IMR-90 (cell line): Measurements from ENCODE around the gene FDPS. TPM values are rescaled to one million over a fixed set of nuclear protein-coding genes. Genes with fewer than 3 reads are reported as not detected.

ENCODE experiments used
- ATAC-seq: fragments of 200-7000 bp; cut with Tn5 transposase; 2 replicates; pipeline ENCODE4 v1.9.1; 2020; ENCODE audit warnings: low read depth, mild to moderate bottlenecking, moderate library complexity
- BruUV-seq: library from RNA; stranded (reverse); fragments of 400-500 nt; replicated peaks from 2 replicates; lab custom pipeline; 2021; lab: Mats Ljungman, UMichigan
- CTCF ChIA-PET: fragments of 300-600 bp; formaldehyde crosslinking; extraction: SDS; loops from one replicate; lab custom pipeline; 2021; ENCODE audit warnings: antibody characterized with exemption; lab: Yijun Ruan, JAX
- POLR2A ChIA-PET: fragments of 300-600 bp; sonication (Branson Sonifier 250); formaldehyde crosslinking; loops from one replicate; lab custom pipeline; 2022; ENCODE audit warnings: antibody characterized with exemption; ENCODE audit not compliant: unreplicated experiment; lab: Charles Lee
- DNase-seq: peaks from one replicate; pipeline ENCODE4 v3.0.0; 2013
- H2AFZ ChIP-seq: replicated peaks from 2 replicates; pipeline ENCODE3; 2013; ENCODE audit warnings: low read length, mild to moderate bottlenecking; ENCODE audit not compliant: poor library complexity
- H2AK5ac ChIP-seq: 2 replicates; pipeline ENCODE4 v1.6.1; 2013; ENCODE audit warnings: low read depth, low read length, inconsistent platforms
- H2AK9ac ChIP-seq: replicated peaks from 2 replicates; pipeline ENCODE3; 2013; ENCODE audit warnings: mild to moderate bottlenecking, low read depth, low read length, moderate library complexity; ENCODE audit not compliant: poor library complexity
- H2BK120ac ChIP-seq: 2 replicates; pipeline ENCODE4 v1.6.1; 2013; ENCODE audit warnings: low read depth, low read length, inconsistent platforms
- H2BK15ac ChIP-seq: 3 replicates; pipeline ENCODE4 v1.6.1; 2013; ENCODE audit warnings: low read depth, low read length, inconsistent platforms
- H2BK20ac ChIP-seq: 2 replicates; pipeline ENCODE4 v1.6.1; 2013; ENCODE audit warnings: low read depth, mild to moderate bottlenecking, inconsistent platforms, low read length, moderate library complexity
- H2BK5ac ChIP-seq: 2 replicates; pipeline ENCODE4 v1.6.1; 2013; ENCODE audit warnings: mild to moderate bottlenecking, low read depth, low read length, inconsistent platforms; ENCODE audit not compliant: poor library complexity, severe bottlenecking
- H3K14ac ChIP-seq: replicated peaks from 2 replicates; pipeline ENCODE4 v1.6.1; 2013; ENCODE audit warnings: low read depth, low read length, inconsistent platforms
- H3K18ac ChIP-seq: 2 replicates; pipeline ENCODE4 v1.6.1; 2013; ENCODE audit warnings: low read depth, low read length, control low read depth
- H3K23ac ChIP-seq: 2 replicates; pipeline ENCODE4 v1.6.1; 2013; ENCODE audit warnings: low read depth, low read length, inconsistent platforms
- H3K27ac ChIP-seq: 2 replicates; pipeline ENCODE4 v1.5.1; 2013; ENCODE audit warnings: mild to moderate bottlenecking, control low read depth, low read length; ENCODE audit not compliant: insufficient read depth
- H3K27me3 ChIP-seq: 2 replicates; pipeline ENCODE4 v1.6.1; 2013; ENCODE audit warnings: low read length; ENCODE audit not compliant: control insufficient read depth, insufficient read depth
- H3K36me3 ChIP-seq: 2 replicates; pipeline ENCODE4 v1.6.1; 2013; ENCODE audit warnings: low read length, mixed read lengths; ENCODE audit not compliant: control insufficient read depth, insufficient read depth
- H3K4ac ChIP-seq: 2 replicates; pipeline ENCODE4 v1.6.1; 2013; ENCODE audit warnings: low read depth, low read length, inconsistent platforms
- H3K4me1 ChIP-seq: 2 replicates; pipeline ENCODE4 v1.6.1; 2013; ENCODE audit warnings: low read length, mixed read lengths; ENCODE audit not compliant: control insufficient read depth, insufficient read depth
- H3K4me2 ChIP-seq: 2 replicates; pipeline ENCODE4 v1.6.1; 2013; ENCODE audit warnings: low read depth, mild to moderate bottlenecking, control low read depth, low read length, moderate library complexity
- H3K4me3 ChIP-seq: 2 replicates; pipeline ENCODE4 v1.5.1; 2013; ENCODE audit warnings: low read depth, mild to moderate bottlenecking, control low read depth, low read length, moderate library complexity; ENCODE audit not compliant: insufficient read depth
- H3K56ac ChIP-seq: 2 replicates; pipeline ENCODE4 v1.6.1; 2013; ENCODE audit warnings: low read length, inconsistent platforms; ENCODE audit not compliant: insufficient read depth; ENCODE audit errors: extremely low read depth
- H3K79me1 ChIP-seq, 2 experiments: 2 replicates each; pipeline ENCODE4 v1.6.1; 2013; ENCODE audit warnings: low read length in 2 of 2, inconsistent platforms in 1 of 2, low read depth in 1 of 2
- H3K9ac ChIP-seq: 2 replicates; pipeline ENCODE4 v1.6.1; 2013; ENCODE audit warnings: low read depth, low read length, control low read depth
- H3K9me1 ChIP-seq: 2 replicates; pipeline ENCODE4 v1.6.1; 2013; ENCODE audit warnings: low read length, inconsistent platforms; ENCODE audit not compliant: insufficient read depth
- H3K9me3 ChIP-seq: 2 replicates; pipeline ENCODE4 v1.6.1; 2013; ENCODE audit warnings: low read length; ENCODE audit not compliant: control insufficient read depth, insufficient read depth
- H4K20me1 ChIP-seq: 2 replicates; pipeline ENCODE4 v1.6.1; 2013; ENCODE audit warnings: low read length, inconsistent platforms; ENCODE audit not compliant: insufficient read depth
- H4K5ac ChIP-seq: 2 replicates; pipeline ENCODE4 v1.6.1; 2013; ENCODE audit warnings: mild to moderate bottlenecking, low read depth, low read length, control low read depth
- H4K8ac ChIP-seq, 2 experiments: 2 replicates each; pipeline ENCODE4 v1.6.1; 2013; ENCODE audit warnings: low read depth in 2 of 2, low read length in 2 of 2, control low read depth in 1 of 2, inconsistent platforms in 1 of 2
- H4K91ac ChIP-seq: 2 replicates; pipeline ENCODE4 v1.6.1; 2013; ENCODE audit warnings: low read depth, low read length, inconsistent platforms; ENCODE audit not compliant: insufficient read depth
- MXI1 ChIP-seq: IDR thresholded peaks from 2 replicates; pipeline ENCODE4 v1.6.1; 2012; ENCODE audit warnings: low read depth, mild to moderate bottlenecking, low read length, moderate library complexity, borderline replicate concordance
- WGBS, 2 experiments: methylation state at CpG; one replicate each; pipeline versions ENCODE4 v1.1.5 to v1.1.7; 2013; ENCODE audit warnings: missing lambda C conversion rate in 2 of 2; ENCODE audit not compliant: insufficient read length in 1 of 2; ENCODE audit errors: extremely low coverage in 2 of 2; 5-methylcytosine and 5-hydroxymethylcytosine counted together
- dilution Hi-C: fragments of 300-500 bp; cut with HindIII; formaldehyde crosslinking; loops from one replicate; pipeline ENCODE4 v1.14.3; 2018; ENCODE audit warnings: low sequenced_read_pairs; ENCODE audit not compliant: unreplicated experiment
- in situ Hi-C: fragments of 300-500 bp; cut with MboI; formaldehyde crosslinking; loops from 3 replicates; pipeline ENCODE4 v1.14.3; 2019; ENCODE audit warnings: low sequenced_read_pairs, inconsistent platforms, mixed read lengths
- intact Hi-C: fragments of 100-400 bp; cut with micrococcal nuclease; formaldehyde crosslinking; loops from 2 replicates; pipeline ENCODE4 v1.10.0; 2022
- polyA plus RNA-seq, 3 experiments: library from polyadenylated mRNA; depleted of rRNA; stranded (reverse); fragments of >200 nt; gene quantifications; 2 replicates each; pipeline ENCODE4 v1.2.3, GENCODE V29; 2012; ENCODE audit warnings: low replicate concordance in 1 of 3
- total RNA-seq: library from RNA; depleted of rRNA; stranded (reverse); fragments of >200 nt; gene quantifications from 2 replicates; pipeline ENCODE4 v1.2.3, GENCODE V29; 2012

The FDPS gene
- total and polyA plus RNA-seq, 2 of the 4 experiments (the other 2 are of a cell fraction): 183 to 191 TPM

- H3K23ac ChIP-seq: peak overlapping the region; percentile 74; the same call in 1 of the 2 replicates
- 0 out of 2 replicates have a peak overlapping the region, but pooled peaks have one; percentile 1 for H3K9ac ChIP-seq
- CTCF ChIA-PET: no interaction called here
These were observed 11.6 kb downstream of the FDPS start for GRCh38 chr1:155320252-155320651.

More at GRCh38 chr1:155320252-155320651, 11.6 kb downstream of the FDPS start:
- no peak for TF ChIP-seq MXI1
- no peaks in the 10 kb centered on the region for H3K9me3 ChIP-seq
- no peak overlapping the region for H2BK15ac ChIP-seq
- ATAC-seq (no peak), DNase-seq (no peak)
- intact Hi-C loops (loop anchor here (5.0 to 10.0 kb wide), 3 partner anchors 115 to 327 kb away; partner anchors contain the start of genes MTX1 and THBS3), dilution Hi-C loops (no loop called here), in situ Hi-C loops (no loop called here)
- no peak overlapping the region for H2BK120ac ChIP-seq
- H3K27me3 ChIP-seq: no peaks in the 10 kb centered on the region
- H3K79me1 ChIP-seq: peaks cover 0 to 52% of the 10 kb centered on the region in 2 experiments; a peak in 3 of 4 replicates
- H2AFZ ChIP-seq: peak overlapping the region; percentile 90
- BruUV-seq: no TSS peak
- peak overlapping the region; percentile 91 for H3K4me2 ChIP-seq
- peaks cover 10% of the 10 kb centered on the region; the same call in 1 of the 2 replicates for H3K4me1 ChIP-seq
- peaks cover 10% of the 10 kb centered on the region for H3K36me3 ChIP-seq
- H2BK20ac ChIP-seq: no peak overlapping the region
- no peak overlapping the region for H2BK5ac ChIP-seq
- 0 out of 2 replicates have a peak overlapping the region, but pooled peaks have one; percentile 30 for H3K14ac ChIP-seq
- POLR2A ChIA-PET: no interaction called here
- peak overlapping the region in 1 of 2 experiments; percentile 44; a peak in 1 of 4 replicates for H4K8ac ChIP-seq
- peaks cover 7% of the 10 kb centered on the region for H4K20me1 ChIP-seq
- no peak overlapping the region for H3K18ac ChIP-seq
- H3K9me1 ChIP-seq: peaks cover 10% of the 10 kb centered on the region; the same call in 1 of the 2 replicates
- no peak overlapping the region for H4K91ac ChIP-seq
- no peak overlapping the region for H3K56ac ChIP-seq
- 71% methylated on average over 1 of the region's 11 CpGs; no CpG with 5 or more reads in 1 of the 2 experiments for WGBS, 2 experiments
- H4K5ac ChIP-seq: peak overlapping the region; percentile 21; the same call in 1 of the 2 replicates
- peak overlapping the region; percentile 12 for H2AK9ac ChIP-seq
- H2AK5ac ChIP-seq: no peak overlapping the region
- peak overlapping the region; percentile 60 for H3K4ac ChIP-seq
- H3K27ac ChIP-seq: no peak overlapping the region
- peak overlapping the region; percentile 90 for H3K4me3 ChIP-seq
